OCI-LY7 (cell line): ENCODE data around the gene SNTB2.

ENCODE experiments used
- EZH2phosphoT487 ChIP-seq: fragments of 200-600 bp; sonication (generic); IDR thresholded peaks from 2 replicates; pipeline ENCODE4 v1.6.1; 2018; ENCODE audit warnings: low read depth, borderline replicate concordance, mild to moderate bottlenecking, mixed run types, antibody characterized with exemption, low read length, moderate library complexity, mixed read lengths
- TF ChIP-seq, protein P1 (sequence below): fragments of 200-600 bp; sonication (generic); conservative IDR thresholded peaks from 2 replicates; pipeline ENCODE4 v1.5.1; 2014; ENCODE audit warnings: mild to moderate bottlenecking, antibody characterized with exemption, low read length, moderate library complexity, mixed read lengths

- TF ChIP-seq, protein P1, sequence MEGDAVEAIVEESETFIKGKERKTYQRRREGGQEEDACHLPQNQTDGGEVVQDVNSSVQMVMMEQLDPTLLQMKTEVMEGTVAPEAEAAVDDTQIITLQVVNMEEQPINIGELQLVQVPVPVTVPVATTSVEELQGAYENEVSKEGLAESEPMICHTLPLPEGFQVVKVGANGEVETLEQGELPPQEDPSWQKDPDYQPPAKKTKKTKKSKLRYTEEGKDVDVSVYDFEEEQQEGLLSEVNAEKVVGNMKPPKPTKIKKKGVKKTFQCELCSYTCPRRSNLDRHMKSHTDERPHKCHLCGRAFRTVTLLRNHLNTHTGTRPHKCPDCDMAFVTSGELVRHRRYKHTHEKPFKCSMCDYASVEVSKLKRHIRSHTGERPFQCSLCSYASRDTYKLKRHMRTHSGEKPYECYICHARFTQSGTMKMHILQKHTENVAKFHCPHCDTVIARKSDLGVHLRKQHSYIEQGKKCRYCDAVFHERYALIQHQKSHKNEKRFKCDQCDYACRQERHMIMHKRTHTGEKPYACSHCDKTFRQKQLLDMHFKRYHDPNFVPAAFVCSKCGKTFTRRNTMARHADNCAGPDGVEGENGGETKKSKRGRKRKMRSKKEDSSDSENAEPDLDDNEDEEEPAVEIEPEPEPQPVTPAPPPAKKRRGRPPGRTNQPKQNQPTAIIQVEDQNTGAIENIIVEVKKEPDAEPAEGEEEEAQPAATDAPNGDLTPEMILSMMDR = no peak
- TF ChIP-seq EZH2phosphoT487 = no peak
Measured at GRCh38 chr16:69243479-69243878, 56.5 kb downstream of the SNTB2 start.
